ENCODE data around the gene COL5A1. TPM values are rescaled to one million over a fixed set of nuclear protein-coding genes. Genes with fewer than 3 reads are reported as not detected.

COL5A1 gene
- total RNA-seq, 1 experiment from 2014 or later, result 9.5 TPM

DNA sequence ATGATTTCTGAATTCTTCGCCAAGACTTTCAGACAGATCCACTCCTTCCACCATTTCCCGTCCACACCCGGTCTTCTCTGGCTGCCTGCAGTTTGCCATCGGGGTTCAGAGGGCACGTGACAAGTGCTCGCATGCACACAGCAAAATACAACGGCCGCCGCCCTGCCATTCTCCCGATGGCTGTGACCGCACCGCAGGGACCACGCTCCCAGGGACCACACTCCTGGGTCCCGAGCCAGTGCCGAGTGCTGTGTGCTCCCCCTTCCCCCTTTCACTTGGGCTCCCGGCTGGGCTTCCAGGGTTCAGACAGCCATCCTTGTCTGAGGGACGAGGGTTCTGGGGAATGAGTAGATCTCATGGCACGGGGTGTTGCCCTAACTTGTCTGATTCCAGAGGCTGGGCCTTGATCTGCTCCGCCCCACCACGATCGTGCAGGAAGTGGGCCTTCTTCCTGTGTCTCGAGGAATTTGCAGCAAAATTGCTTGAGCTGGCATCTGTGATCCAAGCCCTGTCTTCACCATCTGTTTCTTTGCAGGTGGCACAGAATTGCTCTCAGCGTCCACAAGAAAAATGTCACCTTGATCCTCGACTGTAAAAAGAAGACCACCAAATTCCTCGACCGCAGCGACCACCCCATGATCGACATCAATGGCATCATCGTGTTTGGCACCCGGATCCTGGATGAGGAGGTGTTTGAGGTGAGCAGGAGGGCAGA, 59.2 kb downstream of the COL5A1 start:
- no peak overlapping the region for H4K8ac ChIP-seq (replicated peaks; ENCODE audit: insufficient read length, low read depth, low read length)
- no peak overlapping the region for H3K23ac ChIP-seq (ENCODE audit: insufficient read length, low read depth, low read length)
- H2BK12ac ChIP-seq (ENCODE audit: insufficient read length, low read depth, low read length), result no peak overlapping the region
- no peak overlapping the region for H3K56ac ChIP-seq (ENCODE audit: insufficient read length, low read depth, low read length)
- H3K14ac ChIP-seq (ENCODE audit: insufficient read depth, low read length), result no peak overlapping the region
- no peak overlapping the region for H2AFZ ChIP-seq (ENCODE audit: low read length)
- no peak overlapping the region for H4K91ac ChIP-seq (ENCODE audit: insufficient read length, low read depth, low read length)
- H2AK5ac ChIP-seq (ENCODE audit: insufficient read length, low read length), result no peak overlapping the region
- no peak overlapping the region for H3K27ac ChIP-seq (ENCODE audit: insufficient read length, low read depth, low read length)
- H3K4me1 ChIP-seq (ENCODE audit: insufficient read depth, low read length), result no peaks in the 10 kb centered on the region
- no peaks in the 10 kb centered on the region for H3K27me3 ChIP-seq (ENCODE audit: insufficient read depth, low read length)
- no peak overlapping the region for H2BK5ac ChIP-seq (ENCODE audit: insufficient read length, low read length)
- H3K9me3 ChIP-seq (ENCODE audit: control insufficient read depth, low read depth, low read length), result no peaks in the 10 kb centered on the region
- DNase-seq, result no peak
- no peak overlapping the region for H3K4ac ChIP-seq (ENCODE audit: low read depth, low read length)
- Mint-ChIP-seq H3K27me3 (ENCODE audit: low read depth) (no peaks in the 10 kb centered on the region), H3K4me1 (peaks cover 4 to 9% of the 10 kb centered on the region in 2 experiments), H3K9me3 (no peaks in the 10 kb centered on the region; a peak in 1 of 5 replicates), H3K4me3 (no peak overlapping the region), H3K36me3 (ENCODE audit: insufficient read depth in 1 of 3, low read depth in 3 of 3) (peaks cover 0 to 4% (median 2%) of the 10 kb centered on the region in 3 experiments; a peak in 3 of 7 replicates), H3K27ac (peak overlapping the region in 2 of 3 experiments; percentile 44 to 61; a peak in 2 of 7 replicates)
- H3T11ph ChIP-seq (ENCODE audit: low read length), result no peak overlapping the region
- no peak overlapping the region for H2BK20ac ChIP-seq (ENCODE audit: low read depth, low read length, poor library complexity, severe bottlenecking)
- H3K4me2 ChIP-seq (ENCODE audit: insufficient read depth, insufficient read length, low read length), result no peak overlapping the region
- H4K20me1 ChIP-seq (ENCODE audit: control insufficient read depth, insufficient read depth, insufficient read length), result no peaks in the 10 kb centered on the region
- no peak overlapping the region for H2BK15ac ChIP-seq (ENCODE audit: low read depth, low read length)
- no peak overlapping the region for H3K9ac ChIP-seq (ENCODE audit: extremely low read depth, insufficient read length, low read length)
- TF ChIP-seq, protein P1, sequence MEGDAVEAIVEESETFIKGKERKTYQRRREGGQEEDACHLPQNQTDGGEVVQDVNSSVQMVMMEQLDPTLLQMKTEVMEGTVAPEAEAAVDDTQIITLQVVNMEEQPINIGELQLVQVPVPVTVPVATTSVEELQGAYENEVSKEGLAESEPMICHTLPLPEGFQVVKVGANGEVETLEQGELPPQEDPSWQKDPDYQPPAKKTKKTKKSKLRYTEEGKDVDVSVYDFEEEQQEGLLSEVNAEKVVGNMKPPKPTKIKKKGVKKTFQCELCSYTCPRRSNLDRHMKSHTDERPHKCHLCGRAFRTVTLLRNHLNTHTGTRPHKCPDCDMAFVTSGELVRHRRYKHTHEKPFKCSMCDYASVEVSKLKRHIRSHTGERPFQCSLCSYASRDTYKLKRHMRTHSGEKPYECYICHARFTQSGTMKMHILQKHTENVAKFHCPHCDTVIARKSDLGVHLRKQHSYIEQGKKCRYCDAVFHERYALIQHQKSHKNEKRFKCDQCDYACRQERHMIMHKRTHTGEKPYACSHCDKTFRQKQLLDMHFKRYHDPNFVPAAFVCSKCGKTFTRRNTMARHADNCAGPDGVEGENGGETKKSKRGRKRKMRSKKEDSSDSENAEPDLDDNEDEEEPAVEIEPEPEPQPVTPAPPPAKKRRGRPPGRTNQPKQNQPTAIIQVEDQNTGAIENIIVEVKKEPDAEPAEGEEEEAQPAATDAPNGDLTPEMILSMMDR (conservative IDR thresholded peaks at IDR 0.05), result no peak
- WGBS (ENCODE audit: extremely low coverage, insufficient read length, low lambda C conversion rate), result no CpG with 5 or more reads among the region's 30 CpGs
- no peak overlapping the region for H3K18ac ChIP-seq (ENCODE audit: insufficient read length, low read depth, low read length)
- H4K5ac ChIP-seq (ENCODE audit: insufficient read length, low read depth, low read length), result no peak overlapping the region
- no peaks in the 10 kb centered on the region for H3K23me2 ChIP-seq (ENCODE audit: insufficient read length, low read depth, low read length, poor library complexity, severe bottlenecking)
- H2BK120ac ChIP-seq (ENCODE audit: low read depth, low read length, poor library complexity, severe bottlenecking), result no peak overlapping the region
- H3K79me1 ChIP-seq (ENCODE audit: insufficient read depth, low read depth, low read length, poor library complexity, severe bottlenecking), result no peaks in the 10 kb centered on the region
- no peaks in the 10 kb centered on the region for H3K79me2 ChIP-seq (ENCODE audit: insufficient read depth, low read length)
